Left ventricle myocardium inferior (tissue), 1 donor: ENCODE measurements around the gene ERC1. TPM values are rescaled to one million over a fixed set of nuclear protein-coding genes. Genes with fewer than 3 reads are reported as not detected.
"Not testable (repeated sequence)": the region's sequence is repeated elsewhere in the genome, so short reads cannot be mapped to it uniquely, and the experiment has no call there.

Experiments
- DNase-seq: peaks from one replicate; pipeline ENCODE4 v3.0.0-alpha.2; 2020
- H3K27ac ChIP-seq: fragments of 200-600 bp; replicated peaks from 2 replicates; pipeline ENCODE4 v1.8.0; 2021
- H3K27me3 ChIP-seq: fragments of 200-600 bp; 2 replicates; pipeline ENCODE4 v1.8.0; 2021; ENCODE audit warnings: low read depth
- H3K36me3 ChIP-seq: fragments of 200-600 bp; 2 replicates; pipeline ENCODE4 v1.8.0; 2021
- H3K4me1 ChIP-seq: fragments of 200-600 bp; 2 replicates; pipeline ENCODE4 v1.8.0; 2021
- H3K4me3 ChIP-seq: fragments of 200-600 bp; 2 replicates; pipeline ENCODE4 v1.8.0; 2021; ENCODE audit warnings: mild to moderate bottlenecking, moderate library complexity
- H3K9me3 ChIP-seq: fragments of 200-600 bp; replicated peaks from 2 replicates; pipeline ENCODE4 v1.8.0; 2021
- intact Hi-C: fragments of 100-400 bp; cut with micrococcal nuclease; formaldehyde crosslinking; loops from one replicate; pipeline ENCODE4 v1.11.0; 2022
- total RNA-seq: library from RNA; stranded (reverse); fragmentation: NEBNext Ultra II Directional; extraction: Animal tissue kit (Norgen Biotek cat#: 25700); gene quantifications from one replicate; pipeline ENCODE4 v1.2.1, GENCODE V29; 2021
- TF ChIP-seq, protein P1 (sequence below): fragments of 200-600 bp; IDR thresholded peaks from 2 replicates; pipeline ENCODE4 v1.8.0; 2021; ENCODE audit warnings: antibody characterized with exemption, mild to moderate bottlenecking, borderline replicate concordance
- donor health status: DM: no; HTN: yes; CAD: no; lungs with severe emphysema.

Gene ERC1
- total RNA-seq, 1 donor from 2014 or later: 50.8 TPM

DNA sequence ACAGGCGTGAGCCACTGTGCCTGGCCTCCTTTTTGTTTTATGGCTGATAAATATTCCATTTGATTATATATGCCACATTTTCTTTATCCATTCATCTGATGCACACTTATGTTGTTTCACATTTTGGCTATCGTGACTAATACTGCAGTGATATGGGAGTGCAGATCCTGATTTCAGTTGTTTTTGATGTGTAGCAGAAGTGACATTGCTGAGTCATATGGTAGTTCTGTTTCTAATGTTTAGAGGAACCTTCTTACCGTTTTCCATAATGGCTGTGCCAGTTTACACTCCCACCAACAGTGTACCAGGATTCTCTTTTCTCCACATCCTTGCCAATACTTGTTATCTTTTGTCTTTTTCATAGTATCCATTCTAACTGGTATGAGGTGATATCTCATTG lies 235.9 kb downstream of the ERC1 start:
- Histone ChIP-seq H3K9me3 (peaks cover 5% of the 10 kb centered on the region), H3K36me3 (no peaks in the 10 kb centered on the region), H3K4me1 (no peaks in the 10 kb centered on the region), H3K27ac (no peak overlapping the region), H3K27me3 (no peaks in the 10 kb centered on the region), H3K4me3 (no peak overlapping the region)
- intact Hi-C loops: no loop called here
- TF ChIP-seq, protein P1, sequence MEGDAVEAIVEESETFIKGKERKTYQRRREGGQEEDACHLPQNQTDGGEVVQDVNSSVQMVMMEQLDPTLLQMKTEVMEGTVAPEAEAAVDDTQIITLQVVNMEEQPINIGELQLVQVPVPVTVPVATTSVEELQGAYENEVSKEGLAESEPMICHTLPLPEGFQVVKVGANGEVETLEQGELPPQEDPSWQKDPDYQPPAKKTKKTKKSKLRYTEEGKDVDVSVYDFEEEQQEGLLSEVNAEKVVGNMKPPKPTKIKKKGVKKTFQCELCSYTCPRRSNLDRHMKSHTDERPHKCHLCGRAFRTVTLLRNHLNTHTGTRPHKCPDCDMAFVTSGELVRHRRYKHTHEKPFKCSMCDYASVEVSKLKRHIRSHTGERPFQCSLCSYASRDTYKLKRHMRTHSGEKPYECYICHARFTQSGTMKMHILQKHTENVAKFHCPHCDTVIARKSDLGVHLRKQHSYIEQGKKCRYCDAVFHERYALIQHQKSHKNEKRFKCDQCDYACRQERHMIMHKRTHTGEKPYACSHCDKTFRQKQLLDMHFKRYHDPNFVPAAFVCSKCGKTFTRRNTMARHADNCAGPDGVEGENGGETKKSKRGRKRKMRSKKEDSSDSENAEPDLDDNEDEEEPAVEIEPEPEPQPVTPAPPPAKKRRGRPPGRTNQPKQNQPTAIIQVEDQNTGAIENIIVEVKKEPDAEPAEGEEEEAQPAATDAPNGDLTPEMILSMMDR: no peak
- no peak for DNase-seq

DNA sequence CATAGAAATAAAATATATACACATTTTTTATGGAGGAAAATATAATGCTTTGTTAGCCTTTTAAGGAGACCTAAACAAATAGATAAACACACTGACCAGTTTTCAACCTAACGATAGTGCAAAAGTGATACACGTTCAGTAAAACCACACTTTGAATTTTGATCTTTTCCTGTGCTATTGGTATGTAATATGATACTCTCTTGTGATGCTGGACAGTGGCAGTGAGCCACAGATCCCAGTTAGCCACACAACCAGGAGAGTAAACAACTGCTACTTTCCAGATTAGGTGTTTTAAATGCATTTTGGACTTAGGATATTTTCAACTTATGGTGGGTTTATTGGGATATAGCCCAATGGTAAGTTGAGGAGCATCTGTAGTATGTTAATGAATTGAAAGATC lies 243.1 kb downstream of the ERC1 start:
- Histone ChIP-seq H3K36me3 (peaks cover 18% of the 10 kb centered on the region), H3K27me3 (no peaks in the 10 kb centered on the region), H3K4me1 (peaks cover 5% of the 10 kb centered on the region), H3K4me3 (no peak overlapping the region), H3K27ac (no peak overlapping the region), H3K9me3 (peaks cover 9% of the 10 kb centered on the region)
- no peak for DNase-seq
- TF ChIP-seq, protein P1: no peak
- intact Hi-C loops: no loop called here

DNA sequence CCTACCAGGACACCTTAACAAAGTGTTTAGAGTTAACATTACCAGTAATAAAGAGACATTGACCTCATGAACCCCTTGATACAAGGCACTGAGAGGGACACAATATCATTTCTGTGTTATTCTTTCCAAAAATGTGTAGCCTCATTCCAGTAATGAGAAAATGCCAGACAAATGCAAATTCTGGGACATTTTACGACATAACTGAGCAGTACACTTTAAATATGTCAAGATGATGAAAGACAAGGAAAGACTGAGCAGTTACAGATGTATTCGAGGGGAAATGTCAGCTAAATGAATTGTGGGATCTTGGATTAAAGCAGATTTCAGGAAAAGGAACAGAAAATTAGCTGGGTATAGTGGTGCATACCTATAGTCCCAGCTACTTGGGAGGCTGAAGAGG lies 255.6 kb downstream of the ERC1 start:
- TF ChIP-seq, protein P1: no peak
- intact Hi-C loops: no loop called here
- Histone ChIP-seq H3K4me3 (no peak overlapping the region), H3K4me1 (peaks cover 4% of the 10 kb centered on the region), H3K27ac (no peak overlapping the region), H3K36me3 (no peaks in the 10 kb centered on the region), H3K9me3 (no peaks in the 10 kb centered on the region), H3K27me3 (no peaks in the 10 kb centered on the region)
- no peak for DNase-seq

DNA sequence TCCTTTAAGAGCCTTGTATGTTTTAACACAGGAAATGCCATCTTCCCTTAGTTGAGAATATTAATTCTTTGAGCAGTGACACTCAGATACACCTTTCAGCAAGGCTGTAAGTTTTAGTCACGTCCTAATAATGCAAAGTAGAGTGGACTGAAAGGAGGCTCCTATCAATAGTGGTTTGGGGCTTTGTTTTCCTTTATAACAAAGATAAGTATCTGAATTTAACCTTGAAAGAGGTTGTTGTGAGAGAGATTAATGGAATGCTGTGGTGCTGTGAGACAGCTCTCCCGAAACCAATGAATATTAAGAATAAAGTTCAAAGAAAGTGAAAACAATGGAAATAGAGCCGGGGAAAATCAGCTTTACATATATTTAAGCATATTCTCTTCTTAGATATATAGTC lies 259.6 kb downstream of the ERC1 start:
- TF ChIP-seq, protein P1: no peak
- Histone ChIP-seq H3K27ac (no peak overlapping the region), H3K27me3 (no peaks in the 10 kb centered on the region), H3K4me3 (no peak overlapping the region), H3K36me3 (no peaks in the 10 kb centered on the region), H3K9me3 (no peaks in the 10 kb centered on the region), H3K4me1 (peaks cover 4% of the 10 kb centered on the region)
- intact Hi-C loops: no loop called here
- no peak for DNase-seq

DNA sequence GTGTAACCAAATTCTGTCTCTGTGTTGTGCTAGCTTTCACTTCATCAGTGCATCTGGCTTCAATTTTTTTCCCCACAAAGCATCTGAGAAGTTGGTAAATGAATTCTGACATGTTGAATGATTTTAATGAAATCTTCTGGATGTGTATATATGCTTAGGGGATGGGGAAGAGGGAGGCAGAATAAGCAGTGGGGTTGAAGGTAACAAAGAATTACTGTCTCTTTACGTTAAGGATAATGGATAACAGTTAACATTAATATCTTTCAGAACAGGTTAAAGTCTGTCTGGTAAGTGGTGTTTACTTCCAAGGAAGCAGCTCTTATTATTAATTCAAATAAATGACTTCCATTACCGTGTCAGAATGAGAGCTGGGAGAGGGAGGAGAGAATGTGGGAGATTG lies 261.7 kb downstream of the ERC1 start:
- TF ChIP-seq, protein P1: no peak
- peaks cover 4% of the 10 kb centered on the region for H3K4me1 ChIP-seq
- intact Hi-C loops: no loop called here

DNA sequence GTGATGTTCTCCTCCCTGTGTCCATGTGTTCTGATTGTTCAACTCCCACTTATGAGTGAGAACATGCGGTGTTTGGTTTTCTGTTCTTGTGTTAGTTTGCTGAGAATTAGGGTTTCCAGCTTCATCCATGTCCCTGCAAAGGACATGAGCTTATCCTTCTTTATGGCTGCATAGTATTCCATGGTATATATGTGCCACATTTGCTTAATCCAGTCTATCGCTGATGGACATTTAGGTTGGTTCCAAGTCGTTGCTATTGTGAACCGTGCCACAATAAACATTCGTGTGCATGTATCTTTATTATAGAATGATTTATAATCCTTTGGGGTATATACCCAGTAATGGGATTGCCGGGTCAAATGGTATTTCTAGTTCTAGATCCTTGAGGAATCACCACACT lies 264.1 kb downstream of the ERC1 start:
- H3K4me3 ChIP-seq, H3K27me3 ChIP-seq, H3K36me3 ChIP-seq, DNase-seq, H3K27ac ChIP-seq, H3K9me3 ChIP-seq, H3K4me1 ChIP-seq, intact Hi-C loops: not testable (repeated sequence)

More for the DNA sequence above, 261.7 kb downstream of the ERC1 start:
- Histone ChIP-seq H3K27me3 (no peaks in the 10 kb centered on the region), H3K27ac (no peak overlapping the region), H3K9me3 (no peaks in the 10 kb centered on the region), H3K36me3 (peaks cover 6% of the 10 kb centered on the region), H3K4me3 (no peak overlapping the region)
- no peak for DNase-seq

DNA sequence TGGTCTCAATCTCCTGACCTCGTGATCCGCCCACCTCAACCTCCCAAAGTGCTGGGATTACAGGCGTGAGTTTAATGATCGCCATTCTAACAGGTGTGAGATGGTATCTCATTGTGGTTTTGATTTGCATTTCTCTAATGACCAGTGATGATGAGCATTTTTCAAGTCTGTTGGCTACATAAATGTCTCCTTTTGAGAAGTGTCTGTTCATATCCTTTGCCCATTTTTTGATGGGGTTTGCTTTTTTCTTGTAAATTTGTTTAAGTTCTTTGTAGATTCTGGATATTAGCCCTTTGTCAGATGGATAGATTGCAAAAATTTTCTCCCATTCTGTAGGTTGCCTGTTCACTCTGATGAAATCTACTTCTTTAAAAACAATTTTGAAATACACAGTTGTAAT lies 264.8 kb downstream of the ERC1 start:
- H3K36me3 ChIP-seq, H3K27ac ChIP-seq, intact Hi-C loops, DNase-seq, H3K4me1 ChIP-seq, H3K27me3 ChIP-seq, H3K9me3 ChIP-seq, H3K4me3 ChIP-seq: not testable (repeated sequence)
